ENCODE measurements around the gene SDK1.

The SDK1 gene

DNA sequence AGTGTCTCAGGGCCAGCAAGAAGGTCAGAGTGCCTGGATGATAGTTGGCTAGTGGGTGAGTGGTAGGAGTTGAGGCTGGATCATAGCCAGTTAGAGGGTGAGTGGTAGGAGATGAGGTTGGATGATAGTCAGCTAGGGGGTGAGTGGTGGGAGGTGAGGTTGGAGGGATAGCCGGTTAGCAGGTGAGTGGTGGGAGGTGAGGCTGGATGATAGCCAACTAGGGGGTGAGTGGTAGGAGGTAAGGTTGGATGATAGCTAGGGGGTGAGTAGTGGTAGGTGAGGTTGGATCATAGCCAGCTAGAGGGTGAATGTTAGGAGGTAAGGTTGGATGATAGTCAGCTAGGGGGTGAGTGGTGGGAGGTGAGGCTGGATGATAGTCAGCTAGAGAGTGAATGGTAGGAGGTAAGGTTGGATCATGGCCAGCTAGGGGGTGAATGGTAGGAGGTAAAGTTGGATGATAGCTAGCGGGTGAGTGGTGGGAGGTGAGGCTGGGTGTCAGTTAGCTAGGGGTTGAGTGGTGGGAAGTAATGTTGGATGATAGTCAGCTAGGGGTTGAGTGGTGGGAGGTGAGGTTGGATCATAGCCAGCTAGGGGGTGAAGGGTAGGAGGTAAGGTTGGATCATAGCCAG is 226.6 kb downstream of the SDK1 start:
- no peak for DNase-seq (ENCODE audit: low read depth)
- no peak overlapping the region for H3K4me3 ChIP-seq (ENCODE audit: low read depth, low read length)
- TF ChIP-seq, protein P1, sequence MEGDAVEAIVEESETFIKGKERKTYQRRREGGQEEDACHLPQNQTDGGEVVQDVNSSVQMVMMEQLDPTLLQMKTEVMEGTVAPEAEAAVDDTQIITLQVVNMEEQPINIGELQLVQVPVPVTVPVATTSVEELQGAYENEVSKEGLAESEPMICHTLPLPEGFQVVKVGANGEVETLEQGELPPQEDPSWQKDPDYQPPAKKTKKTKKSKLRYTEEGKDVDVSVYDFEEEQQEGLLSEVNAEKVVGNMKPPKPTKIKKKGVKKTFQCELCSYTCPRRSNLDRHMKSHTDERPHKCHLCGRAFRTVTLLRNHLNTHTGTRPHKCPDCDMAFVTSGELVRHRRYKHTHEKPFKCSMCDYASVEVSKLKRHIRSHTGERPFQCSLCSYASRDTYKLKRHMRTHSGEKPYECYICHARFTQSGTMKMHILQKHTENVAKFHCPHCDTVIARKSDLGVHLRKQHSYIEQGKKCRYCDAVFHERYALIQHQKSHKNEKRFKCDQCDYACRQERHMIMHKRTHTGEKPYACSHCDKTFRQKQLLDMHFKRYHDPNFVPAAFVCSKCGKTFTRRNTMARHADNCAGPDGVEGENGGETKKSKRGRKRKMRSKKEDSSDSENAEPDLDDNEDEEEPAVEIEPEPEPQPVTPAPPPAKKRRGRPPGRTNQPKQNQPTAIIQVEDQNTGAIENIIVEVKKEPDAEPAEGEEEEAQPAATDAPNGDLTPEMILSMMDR (IDR thresholded peaks at IDR 0.05; ENCODE audit: low read depth, low read length, missing control alignments), result no peak

DNA sequence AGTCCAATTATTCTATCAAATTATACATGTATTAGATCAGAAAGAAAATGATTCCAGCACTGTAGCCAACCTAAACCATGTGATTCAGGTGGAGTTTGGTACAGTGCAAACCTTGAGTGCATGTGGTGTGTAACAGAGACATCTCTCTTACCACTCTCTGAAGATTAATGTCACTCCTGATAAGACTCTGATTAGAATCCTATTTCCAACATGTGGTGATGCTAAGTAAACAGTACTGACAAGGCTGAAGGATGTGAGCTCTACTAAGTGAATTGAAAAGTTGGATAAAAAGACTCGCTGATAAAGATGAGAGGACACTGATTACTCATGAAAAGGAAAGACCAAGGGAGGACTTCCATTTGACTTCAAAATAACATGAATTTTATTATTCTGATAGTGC is 232.0 kb downstream of the SDK1 start:
- no peak overlapping the region for H3K4me3 ChIP-seq (ENCODE audit: low read depth, low read length)
- TF ChIP-seq, protein P1 (IDR thresholded peaks at IDR 0.05; ENCODE audit: low read depth, low read length, missing control alignments), result no peak
- no peak for DNase-seq (ENCODE audit: low read depth)

DNA sequence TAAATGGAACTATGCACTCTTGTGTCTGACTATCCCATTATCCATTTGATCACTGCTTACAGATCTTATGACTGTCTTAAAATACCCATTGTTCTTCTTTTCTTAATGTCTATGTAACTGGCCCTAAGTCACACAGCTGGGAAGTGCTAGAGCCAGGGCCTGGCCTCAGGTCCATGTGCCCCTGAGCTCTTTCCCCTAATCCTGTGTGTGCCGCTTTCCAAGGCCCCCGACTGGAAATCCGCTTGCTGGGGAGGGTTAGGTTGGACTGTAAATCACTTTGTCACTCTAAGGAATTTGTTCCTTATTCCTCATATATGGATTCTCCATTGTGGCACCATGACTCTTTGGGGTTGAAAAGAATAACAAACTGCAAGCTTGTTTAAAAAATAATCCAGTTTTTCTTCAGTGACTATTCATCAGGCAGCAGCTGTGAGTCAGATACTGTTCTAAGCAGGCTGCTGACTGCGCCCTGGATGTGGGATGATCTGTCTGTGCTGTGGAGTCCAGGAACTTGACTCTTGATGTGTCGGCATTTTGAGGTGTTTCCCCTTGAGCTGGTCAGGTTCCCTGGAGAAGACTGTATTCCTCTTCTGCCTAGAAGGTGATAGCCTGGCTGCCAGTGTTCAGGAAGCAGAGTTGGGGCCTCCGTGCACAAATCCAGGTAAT is 236.3 kb downstream of the SDK1 start:
- TF ChIP-seq, protein P1 (IDR thresholded peaks at IDR 0.05; ENCODE audit: low read depth, low read length, missing control alignments), result no peak
- DNase-seq (ENCODE audit: low read depth), result no peak
- no peak overlapping the region for H3K4me3 ChIP-seq (ENCODE audit: low read depth, low read length)

DNA sequence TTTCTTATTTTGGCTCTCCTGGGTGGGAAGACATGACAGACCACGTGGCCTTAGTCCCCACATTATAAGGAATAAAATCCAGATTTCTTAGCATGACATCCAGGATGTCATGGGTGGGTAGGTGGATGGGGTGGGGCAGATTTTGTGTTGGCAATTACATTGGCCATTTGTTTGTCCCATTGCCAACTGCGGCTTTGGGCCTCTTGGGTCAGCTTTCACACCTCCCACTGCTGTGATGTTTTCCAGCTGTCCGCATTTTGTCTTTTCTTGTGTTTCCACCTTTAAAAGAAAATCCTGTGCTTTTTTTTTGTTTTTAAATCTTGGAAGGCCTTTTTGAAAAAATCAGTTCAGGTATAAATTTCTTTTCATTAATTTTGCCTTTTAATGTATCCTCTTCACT is 237.0 kb downstream of the SDK1 start:
- no peak overlapping the region for H3K4me3 ChIP-seq (ENCODE audit: low read depth, low read length)
- TF ChIP-seq, protein P1 (IDR thresholded peaks at IDR 0.05; ENCODE audit: low read depth, low read length, missing control alignments), result no peak
- DNase-seq (ENCODE audit: low read depth), result no peak

DNA sequence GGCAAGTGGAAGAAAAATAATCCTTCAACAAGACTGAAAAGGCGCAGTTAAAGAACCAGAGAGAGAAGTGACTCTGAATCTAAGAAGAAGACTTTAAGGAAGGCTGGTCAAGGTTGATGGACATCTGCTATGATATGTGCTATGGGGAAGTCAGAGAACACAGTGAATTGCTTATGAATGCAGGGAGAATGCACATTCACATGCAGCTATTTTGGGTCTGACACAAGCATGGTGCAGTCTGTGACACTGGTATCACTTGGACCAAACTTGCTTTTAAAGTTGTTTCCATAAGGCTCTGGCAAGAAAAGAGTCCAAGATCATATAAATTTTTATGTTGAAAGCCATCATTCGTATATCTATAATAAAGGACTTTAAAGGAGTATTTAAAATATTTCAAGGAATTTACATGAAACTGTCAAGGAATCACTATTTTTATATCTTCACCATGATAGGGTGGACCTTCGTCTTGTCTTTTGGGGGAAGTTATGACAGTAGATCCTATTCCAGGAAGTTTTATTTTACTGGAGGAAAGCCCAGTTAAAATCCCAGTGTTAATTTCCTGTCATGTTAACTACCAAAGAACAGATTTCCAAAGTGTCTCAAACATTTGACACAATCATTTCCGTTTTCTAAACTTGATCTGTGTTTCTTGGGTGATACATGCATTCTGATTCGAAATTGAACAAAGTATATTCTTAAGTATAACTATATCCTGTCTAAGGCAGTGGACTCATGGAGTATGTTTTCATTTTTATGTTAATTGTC is 239.6 kb downstream of the SDK1 start:
- TF ChIP-seq, protein P1 (IDR thresholded peaks at IDR 0.05; ENCODE audit: low read depth, low read length, missing control alignments), result no peak
- DNase-seq (ENCODE audit: low read depth), result no peak
- H3K4me3 ChIP-seq (ENCODE audit: low read depth, low read length), result no peak overlapping the region

DNA sequence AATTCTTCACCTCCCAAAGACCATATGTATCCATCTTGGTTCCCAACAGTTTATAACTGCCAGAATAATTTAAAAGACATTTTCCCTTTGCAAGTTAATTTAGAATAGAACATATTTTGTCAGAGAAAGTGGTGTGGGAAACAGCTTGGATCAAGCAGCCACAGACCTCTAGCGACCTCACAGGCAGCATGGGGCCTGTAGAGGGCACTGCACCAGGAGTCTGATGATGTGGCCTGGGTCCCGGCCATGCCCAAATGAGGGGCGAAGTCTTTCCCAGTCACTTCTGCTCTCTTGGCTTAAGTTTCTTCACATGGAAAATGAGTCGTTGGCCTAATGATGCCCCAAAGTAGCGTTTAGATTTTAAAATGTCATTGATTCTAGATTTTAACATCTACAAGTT is 243.2 kb downstream of the SDK1 start:
- no peak for DNase-seq (ENCODE audit: low read depth)
- TF ChIP-seq, protein P1 (IDR thresholded peaks at IDR 0.05; ENCODE audit: low read depth, low read length, missing control alignments), result no peak
- H3K4me3 ChIP-seq (ENCODE audit: low read depth, low read length), result no peak overlapping the region
